Neural progenitor cell (in vitro differentiated cells): Measurements from ENCODE around the gene INSYN2A. TPM values are rescaled to one million over a fixed set of nuclear protein-coding genes. Genes with fewer than 3 reads are reported as not detected.

ENCODE experiments used
- DNase-seq: peaks from one replicate; pipeline ENCODE4 v3.0.0-alpha.2; 2016; ENCODE audit warnings: low spot score
- H2AFZ ChIP-seq: fragments of 200-600 bp; sonication (generic); replicated peaks from 2 replicates; pipeline ENCODE4 v1.6.1; 2016; ENCODE audit warnings: antibody characterized with exemption
- H3F3A ChIP-seq: fragments of 200-600 bp; sonication (generic); 2 replicates; pipeline ENCODE4 v1.6.1; 2016; ENCODE audit warnings: antibody characterized with exemption, low read depth
- H3K27ac ChIP-seq: fragments of 200-600 bp; sonication (generic); 2 replicates; pipeline ENCODE4 v1.5.1; 2016; ENCODE audit warnings: mild to moderate bottlenecking
- H3K27me3 ChIP-seq: fragments of 200-600 bp; sonication (generic); 2 replicates; pipeline ENCODE4 v1.6.1; 2016; ENCODE audit warnings: mild to moderate bottlenecking, moderate library complexity
- H3K36me3 ChIP-seq: fragments of 200-600 bp; sonication (generic); 2 replicates; pipeline ENCODE4 v1.5.1; 2016
- H3K4me1 ChIP-seq: fragments of 200-600 bp; sonication (generic); 2 replicates; pipeline ENCODE4 v1.6.1; 2016; ENCODE audit warnings: mixed run types
- H3K4me2 ChIP-seq: fragments of 200-600 bp; sonication (generic); 2 replicates; pipeline ENCODE4 v1.6.1; 2016
- H3K4me3 ChIP-seq: fragments of 200-600 bp; sonication (generic); 2 replicates; pipeline ENCODE4 v1.5.1; 2016
- H3K79me2 ChIP-seq: fragments of 200-600 bp; sonication (generic); 2 replicates; pipeline ENCODE4 v1.6.1; 2016; ENCODE audit warnings: low read depth
- H3K9ac ChIP-seq: fragments of 200-600 bp; sonication (generic); 2 replicates; pipeline ENCODE4 v1.6.1; 2016
- H3K9me3 ChIP-seq: fragments of 200-600 bp; sonication (generic); 2 replicates; pipeline ENCODE4 v1.5.1; 2016; ENCODE audit warnings: low read depth
- H4K20me1 ChIP-seq: fragments of 200-600 bp; sonication (generic); 2 replicates; pipeline ENCODE4 v1.6.1; 2016; ENCODE audit warnings: low read depth
- H3K27ac Mint-ChIP-seq: 3 replicates; pipeline ENCODE4 v1.8.0; 2021; ENCODE audit warnings: mixed read lengths
- H3K27me3 Mint-ChIP-seq: 2 replicates; pipeline ENCODE4 v1.8.0; 2022; ENCODE audit warnings: low read depth, mild to moderate bottlenecking, inconsistent platforms, moderate library complexity, mixed read lengths; ENCODE audit not compliant: insufficient read depth
- H3K36me3 Mint-ChIP-seq: 3 replicates; pipeline ENCODE4 v1.8.0; 2021; ENCODE audit warnings: mixed read lengths
- H3K4me1 Mint-ChIP-seq: 3 replicates; pipeline ENCODE4 v1.8.0; 2021; ENCODE audit warnings: mixed read lengths
- H3K4me3 Mint-ChIP-seq: 3 replicates; pipeline ENCODE4 v1.8.0; 2021; ENCODE audit warnings: mild to moderate bottlenecking, moderate library complexity, mixed read lengths
- H3K9me3 Mint-ChIP-seq: 3 replicates; pipeline ENCODE4 v1.8.0; 2020; ENCODE audit warnings: mixed read lengths
- EZH2 ChIP-seq: fragments of 200-600 bp; sonication (generic); IDR thresholded peaks from 2 replicates; pipeline ENCODE4 v1.6.1; 2017; ENCODE audit warnings: antibody characterized with exemption, mild to moderate bottlenecking, moderate library complexity
- EZH2phosphoT487 ChIP-seq: fragments of 200-600 bp; sonication (generic); IDR thresholded peaks from 2 replicates; pipeline ENCODE4 v1.6.1; 2017; ENCODE audit warnings: antibody characterized with exemption
- total RNA-seq: library from RNA; depleted of rRNA; stranded (reverse); fragments of >200 nt; gene quantifications from 2 replicates; pipeline ENCODE4 v1.2.3, GENCODE V29; 2015; ENCODE audit warnings: low replicate concordance
- TF ChIP-seq, protein P1 (sequence below): fragments of 200-600 bp; sonication (generic); IDR thresholded peaks from 2 replicates; pipeline ENCODE4 v1.5.1; 2017; ENCODE audit warnings: antibody characterized with exemption, mild to moderate bottlenecking

INSYN2A gene
- total RNA-seq, 1 donor from 2014 or later, result not detected

DNA sequence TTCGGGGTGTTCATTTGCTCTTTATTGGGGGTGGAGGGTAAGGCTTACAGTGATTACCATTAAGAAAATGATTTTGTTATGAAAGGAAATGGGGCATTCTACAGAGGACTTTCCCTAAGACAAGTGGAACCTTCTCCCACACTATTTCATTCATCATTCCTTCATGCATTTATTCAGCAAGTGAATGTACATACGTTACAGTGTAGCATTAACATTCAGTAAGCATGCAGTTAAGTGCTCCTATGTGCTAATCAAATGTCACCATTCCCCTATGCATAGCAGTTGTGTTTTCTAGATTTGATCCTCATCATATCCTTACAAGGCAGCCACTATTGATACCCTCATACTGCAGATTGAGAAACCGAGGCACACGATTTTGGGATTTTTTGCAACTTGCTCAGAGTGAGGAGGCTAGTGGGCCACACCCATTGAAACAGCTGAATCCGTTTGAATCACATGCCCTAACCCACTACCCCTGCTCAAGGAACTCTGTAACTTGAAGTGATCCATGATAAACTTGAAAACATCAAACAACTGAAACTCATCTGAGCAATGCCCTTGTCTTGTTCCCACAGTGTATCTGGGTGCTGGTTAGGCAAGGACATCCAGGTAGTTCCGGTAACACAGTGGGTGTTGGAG is 16.7 kb downstream of the INSYN2A start:
- no peak overlapping the region for H3K4me3 ChIP-seq
- no peak overlapping the region for H2AFZ ChIP-seq
- H3K4me2 ChIP-seq, result no peak overlapping the region
- no peak for DNase-seq
- H3K4me3 Mint-ChIP-seq, result no peak overlapping the region
- H3K36me3 Mint-ChIP-seq, result peaks cover 10% of the 10 kb centered on the region
- no peak overlapping the region for H3K27ac Mint-ChIP-seq
- no peaks in the 10 kb centered on the region for H3K36me3 ChIP-seq
- H3K79me2 ChIP-seq, result no peaks in the 10 kb centered on the region
- peaks cover 2% of the 10 kb centered on the region for H3K4me1 Mint-ChIP-seq
- H3K9me3 Mint-ChIP-seq, result no peaks in the 10 kb centered on the region
- TF ChIP-seq, protein P1, sequence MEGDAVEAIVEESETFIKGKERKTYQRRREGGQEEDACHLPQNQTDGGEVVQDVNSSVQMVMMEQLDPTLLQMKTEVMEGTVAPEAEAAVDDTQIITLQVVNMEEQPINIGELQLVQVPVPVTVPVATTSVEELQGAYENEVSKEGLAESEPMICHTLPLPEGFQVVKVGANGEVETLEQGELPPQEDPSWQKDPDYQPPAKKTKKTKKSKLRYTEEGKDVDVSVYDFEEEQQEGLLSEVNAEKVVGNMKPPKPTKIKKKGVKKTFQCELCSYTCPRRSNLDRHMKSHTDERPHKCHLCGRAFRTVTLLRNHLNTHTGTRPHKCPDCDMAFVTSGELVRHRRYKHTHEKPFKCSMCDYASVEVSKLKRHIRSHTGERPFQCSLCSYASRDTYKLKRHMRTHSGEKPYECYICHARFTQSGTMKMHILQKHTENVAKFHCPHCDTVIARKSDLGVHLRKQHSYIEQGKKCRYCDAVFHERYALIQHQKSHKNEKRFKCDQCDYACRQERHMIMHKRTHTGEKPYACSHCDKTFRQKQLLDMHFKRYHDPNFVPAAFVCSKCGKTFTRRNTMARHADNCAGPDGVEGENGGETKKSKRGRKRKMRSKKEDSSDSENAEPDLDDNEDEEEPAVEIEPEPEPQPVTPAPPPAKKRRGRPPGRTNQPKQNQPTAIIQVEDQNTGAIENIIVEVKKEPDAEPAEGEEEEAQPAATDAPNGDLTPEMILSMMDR, result no peak
- TF ChIP-seq EZH2phosphoT487, result no peak
- no peak for TF ChIP-seq EZH2
- H4K20me1 ChIP-seq, result no peaks in the 10 kb centered on the region
- peaks cover 10% of the 10 kb centered on the region for H3K4me1 ChIP-seq
- no peaks in the 10 kb centered on the region for H3K27me3 Mint-ChIP-seq
- no peaks in the 10 kb centered on the region for H3K27me3 ChIP-seq
- no peak overlapping the region for H3K27ac ChIP-seq
- H3F3A ChIP-seq, result no peaks in the 10 kb centered on the region
- H3K9ac ChIP-seq, result no peak overlapping the region
- no peaks in the 10 kb centered on the region for H3K9me3 ChIP-seq

DNA sequence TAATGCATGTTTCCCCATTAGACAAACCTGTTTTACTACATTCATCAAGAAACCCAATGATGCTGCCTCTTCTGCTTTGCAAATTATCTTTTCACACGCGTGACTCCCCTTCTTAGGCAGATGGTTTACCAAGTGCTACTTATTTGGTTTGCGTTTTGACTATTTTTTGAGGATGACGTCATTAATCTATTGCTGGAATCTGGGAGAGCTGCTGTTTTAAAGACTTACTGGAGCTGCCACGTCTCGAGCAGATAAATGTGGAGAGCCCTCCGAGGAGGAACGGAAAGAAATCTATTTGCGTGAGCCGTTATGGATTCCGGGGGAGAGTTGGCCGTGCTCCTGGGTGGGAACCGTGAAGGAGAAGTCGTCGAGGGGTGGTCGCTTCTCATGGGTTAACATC is 19.7 kb downstream of the INSYN2A start:
- Mint-ChIP-seq H3K27me3 (no peaks in the 10 kb centered on the region), H3K27ac (no peak overlapping the region)

GRCh38 chr10:127175357-127176110 is 20.9 kb downstream of the INSYN2A start:
- no peak overlapping the region for H3K4me2 ChIP-seq
- Mint-ChIP-seq H3K4me1 (peaks cover 2% of the 10 kb centered on the region), H3K9me3 (no peaks in the 10 kb centered on the region), H3K4me3 (no peak overlapping the region), H3K27ac (no peak overlapping the region), H3K27me3 (no peaks in the 10 kb centered on the region), H3K36me3 (peaks cover 8% of the 10 kb centered on the region)
- no peaks in the 10 kb centered on the region for H3K9me3 ChIP-seq
- no peaks in the 10 kb centered on the region for H3K79me2 ChIP-seq
- H3K4me3 ChIP-seq, result no peak overlapping the region
- TF ChIP-seq, protein P1, result no peak
- TF ChIP-seq EZH2phosphoT487 (no peak), EZH2 (no peak)
- no peaks in the 10 kb centered on the region for H3K27me3 ChIP-seq
- no peak for DNase-seq
- no peaks in the 10 kb centered on the region for H3K36me3 ChIP-seq
- H3K9ac ChIP-seq, result no peak overlapping the region
- H2AFZ ChIP-seq, result no peak overlapping the region
- no peaks in the 10 kb centered on the region for H3K4me1 ChIP-seq
- H4K20me1 ChIP-seq, result no peaks in the 10 kb centered on the region
- H3F3A ChIP-seq, result no peaks in the 10 kb centered on the region
- H3K27ac ChIP-seq, result no peak overlapping the region

More for the DNA sequence above, 19.7 kb downstream of the INSYN2A start:
- Histone ChIP-seq H3K36me3 (no peaks in the 10 kb centered on the region), H3K9me3 (no peaks in the 10 kb centered on the region), H3K4me2 (no peak overlapping the region), H3K4me3 (no peak overlapping the region), H3K4me1 (peaks cover 1% of the 10 kb centered on the region), H3K79me2 (no peaks in the 10 kb centered on the region), H3K27me3 (no peaks in the 10 kb centered on the region), H3F3A (no peaks in the 10 kb centered on the region), H4K20me1 (no peaks in the 10 kb centered on the region), H3K9ac (no peak overlapping the region), H3K27ac (no peak overlapping the region), H2AFZ (no peak overlapping the region)
- H3K36me3 Mint-ChIP-seq, result peaks cover 8% of the 10 kb centered on the region
- peaks cover 2% of the 10 kb centered on the region for H3K4me1 Mint-ChIP-seq
- DNase-seq, result no peak
- TF ChIP-seq EZH2 (no peak), EZH2phosphoT487 (no peak)
- TF ChIP-seq, protein P1, result no peak
- H3K4me3 Mint-ChIP-seq, result no peak overlapping the region
- H3K9me3 Mint-ChIP-seq, result no peaks in the 10 kb centered on the region
